Uterus (tissue), 2 donors: ENCODE measurements around the gene DPH5.

Experiments used
- CTCF ChIP-seq, 4 experiments: fragments of 200-600 bp in 2 of 4; fragments of 450-650 bp in 2 of 4; sonication (generic) in 2 of 4; IDR thresholded peaks; one replicate each; pipeline ENCODE4 v1.5.1; 2016 to 2019; ENCODE audit warnings: antibody characterized with exemption in 4 of 4, mild to moderate bottlenecking in 2 of 4, moderate library complexity in 1 of 4
- POLR2A ChIP-seq, 2 donors: fragments of 450-650 bp; IDR thresholded peaks; one replicate each; pipeline ENCODE4 v1.6.1; 2016; ENCODE audit warnings: antibody characterized with exemption in 2 of 2, mild to moderate bottlenecking in 1 of 2, moderate library complexity in 1 of 2

GRCh38 chr1:101044749-101045148, 19.2 kb upstream of the DPH5 start:
- TF ChIP-seq CTCF (IDR thresholded peaks at IDR 0.05) (no peak), POLR2A (IDR thresholded peaks at IDR 0.05) (no peak)
